Spleen (tissue), 13 donors: ENCODE results near the gene MYH10. TPM values are rescaled to one million over a fixed set of nuclear protein-coding genes. Genes with fewer than 3 reads are reported as not detected.
A peak's percentile ranks its signal among the peaks of the same experiment; 100 is the strongest.

Source experiments
- DNase-seq: peaks from one replicate; pipeline ENCODE4 v3.0.0-alpha.2; 2020
- H3K27ac ChIP-seq, 8 donors: fragments of 200-600 bp; sonication (generic) in 7 of 8; 1 replicate in 4 of 8; 2 replicates in 4 of 8; pipeline versions ENCODE4 v1.5.0 to v1.8.0; 2016 to 2021; ENCODE audit warnings: inconsistent platforms in 4 of 8, mild to moderate bottlenecking in 4 of 8, moderate library complexity in 1 of 8
- H3K27me3 ChIP-seq, 7 donors: fragments of 200-600 bp; sonication (generic) in 6 of 7; replicated peaks in 1 of 7; 1 replicate in 4 of 7; 2 replicates in 3 of 7; pipeline versions ENCODE4 v1.5.0 to v1.8.0; 2016 to 2021; ENCODE audit warnings: inconsistent platforms in 3 of 7, mild to moderate bottlenecking in 1 of 7
- H3K36me3 ChIP-seq, 6 donors: fragments of 200-600 bp; sonication (generic) in 5 of 6; 1 replicate in 4 of 6; 2 replicates in 2 of 6; pipeline versions ENCODE4 v1.5.0 to v1.8.0; 2016 to 2021; ENCODE audit warnings: inconsistent platforms in 2 of 6
- H3K4me1 ChIP-seq, 6 donors: fragments of 200-600 bp; sonication (generic) in 5 of 6; 1 replicate in 3 of 6; 2 replicates in 3 of 6; pipeline versions ENCODE4 v1.5.0 to v1.8.0; 2016 to 2021; ENCODE audit warnings: inconsistent platforms in 3 of 6
- H3K4me3 ChIP-seq, 8 donors: fragments of 200-600 bp; sonication (generic) in 7 of 8; 1 replicate in 4 of 8; 2 replicates in 4 of 8; pipeline versions ENCODE4 v1.5.0 to v1.8.0; 2016 to 2021; ENCODE audit warnings: inconsistent platforms in 4 of 8, mild to moderate bottlenecking in 4 of 8, moderate library complexity in 2 of 8
- H3K9me3 ChIP-seq, 8 donors: fragments of 200-600 bp; sonication (generic) in 7 of 8; 1 replicate in 4 of 8; 2 replicates in 4 of 8; pipeline versions ENCODE4 v1.5.0 to v1.8.0; 2016 to 2021; ENCODE audit warnings: inconsistent platforms in 4 of 8
- CTCF ChIP-seq, 11 experiments: fragments of 200-600 bp in 7 of 11; fragments of 450-650 bp in 4 of 11; sonication (generic) in 4 of 11; IDR thresholded peaks in 8 of 11; conservative IDR thresholded peaks in 3 of 11; 1 replicate in 7 of 11; 2 replicates in 4 of 11; pipeline versions ENCODE4 v1.4.0 to v1.8.0; 2016 to 2021; ENCODE audit warnings: antibody characterized with exemption in 11 of 11, inconsistent platforms in 4 of 11, mild to moderate bottlenecking in 1 of 11
- POLR2A ChIP-seq, 3 donors: fragments of 450-650 bp; IDR thresholded peaks; one replicate each; pipeline ENCODE4 v1.5.1; 2017; ENCODE audit warnings: antibody characterized with exemption in 3 of 3, mild to moderate bottlenecking in 1 of 3
- POLR2AphosphoS5 ChIP-seq, 3 donors: sonication (generic); formaldehyde crosslinking; IDR thresholded peaks; one replicate each; pipeline ENCODE4 v1.5.1; 2017; ENCODE audit warnings: antibody characterized with exemption in 3 of 3
- WGBS, 5 donors: extraction: QIAGEN DNeasy Blood & Tissue Kit in 3 of 5; methylation state at CpG; one replicate each; pipeline versions ENCODE4 v1.1.5 to v1.1.7; 2013 to 2018; 5-methylcytosine and 5-hydroxymethylcytosine counted together
- intact Hi-C: fragments of 100-400 bp; cut with DNase I; formaldehyde crosslinking; loops from one replicate; pipeline ENCODE4 v1.15.0; 2023; ENCODE audit warnings: low total_unique reads
- long read RNA-seq, 2 donors: transcript quantifications; one replicate each; lab custom pipeline, GENCODE V29; 2026
- polyA plus RNA-seq, 3 donors: library from polyadenylated mRNA; stranded (reverse); fragments of 200-250 nt; gene quantifications; one replicate each; pipeline ENCODE4 v1.2.1, GENCODE V29; 2013
- total RNA-seq, 7 donors: library from RNA; depleted of rRNA in 3 of 7; stranded (reverse); fragments of >200 nt in 3 of 7; fragmentation: NEBNext Ultra II Directional in 4 of 7; extraction: Animal tissue kit (Norgen Biotek cat#: 25700) in 4 of 7; gene quantifications; one replicate each; pipeline versions ENCODE4 v1.1.0 to v1.2.1, GENCODE V29; 2016 to 2021
- donor health status: healthy with polysubstance abuse.
- donor health status: DM: no; HTN: no; CAD: no; lungs with moderate emphysema.
- donor health status: DM: no; HTN: no; CAD: no.
- donor health status: Bipolar disorder and iron deficiency.
- donor health status: healthy.
- donor health status: DM: no; HTN: no; CAD: no.
- donor health status: DM: yes; HTN: yes; CAD: no.

Gene MYH10
- total RNA-seq (10 to 100 TPM in 1 of 7 donors, 1 to 10 TPM in 6; 3.0 to 14.4 (median 8.2) TPM), polyA plus RNA-seq (1 to 10 TPM; 1.0 to 2.2 (median 1.8) TPM)
- long read RNA-seq, donor 1, partial matches to known transcripts: 12 of 12 reads
- long read RNA-seq, donor 1, other reads (novel, unspliced or antisense): 0 of 12 reads
- long read RNA-seq, donor 2: 0 reads

- H3K4me3 ChIP-seq: peak within 1 kb of the TSS; percentile 65 to 88 (median 78)
- DNase-seq: peak; percentile 75
- H3K4me1 ChIP-seq: peaks cover 13 to 36% (median 26%) of the 10 kb centered on the region in 6 donors
- H3K9me3 ChIP-seq: no peaks in the 10 kb centered on the region
- peaks cover 3 to 98% (median 46%) of the 10 kb centered on the region in 7 donors for H3K27me3 ChIP-seq
- WGBS, 5 donors: 0 to 1% (median 0%) methylated on average over 23 to 33 of the region's 33 CpGs
- TF ChIP-seq POLR2A (IDR thresholded peaks at IDR 0.05): no peak
- TF ChIP-seq CTCF (IDR thresholded peaks at IDR 0.05 in 8 of 11, conservative IDR thresholded peaks at IDR 0.05 in 3 of 11): no peak
- TF ChIP-seq POLR2AphosphoS5 (IDR thresholded peaks at IDR 0.05): no peak
- peak within 1 kb of the TSS in 4 of 8 donors; percentile 10 to 48 (median 22) for H3K27ac ChIP-seq
- intact Hi-C loops: no loop called here
- H3K36me3 ChIP-seq: no peaks in the 10 kb centered on the region
Observed at GRCh38 chr17:8630227-8630801, at the start of gene MYH10. TSS of gene MYH10 (minus strand) at chr17:8630725. CDS start at chr17:8623246, 7,479 bp downstream.

- H3K27ac ChIP-seq: no peak overlapping the region
- no peak for DNase-seq
- TF ChIP-seq POLR2AphosphoS5 (IDR thresholded peaks at IDR 0.05) (no peak), POLR2A (IDR thresholded peaks at IDR 0.05) (no peak), CTCF (IDR thresholded peaks at IDR 0.05 in 8 of 11, conservative IDR thresholded peaks at IDR 0.05 in 3 of 11) (no peak)
- H3K36me3 ChIP-seq: no peaks in the 10 kb centered on the region
- no peaks in the 10 kb centered on the region for H3K4me1 ChIP-seq
- H3K9me3 ChIP-seq: peaks cover 0 to 13% (median 5%) of the 10 kb centered on the region in 8 donors
- peaks cover 0 to 22% (median 0%) of the 10 kb centered on the region in 7 donors for H3K27me3 ChIP-seq
- H3K4me3 ChIP-seq: no peak overlapping the region
- intact Hi-C loops: no loop called here
- WGBS, 5 donors: 58 to 92% (median 89%) methylated on average over 3 of the region's 3 CpGs
Observed at GRCh38 chr17:8679126-8679525, 48.6 kb upstream of the MYH10 start.

GRCh38 chr17:8675306-8675705, 44.8 kb upstream of the MYH10 start:
- intact Hi-C loops: no loop called here
- no peak for DNase-seq
- H3K9me3 ChIP-seq: peaks cover 0 to 13% (median 5%) of the 10 kb centered on the region in 8 donors
- no peaks in the 10 kb centered on the region for H3K4me1 ChIP-seq
- peaks cover 0 to 23% (median 0%) of the 10 kb centered on the region in 7 donors for H3K27me3 ChIP-seq
- H3K27ac ChIP-seq: peak overlapping the region in 1 of 8 donors; percentile 14
- no peak overlapping the region for H3K4me3 ChIP-seq
- WGBS, 5 donors: 72 to 84% (median 72%) methylated on average over 5 to 8 of the region's 8 CpGs
- no peaks in the 10 kb centered on the region for H3K36me3 ChIP-seq
- TF ChIP-seq POLR2A (IDR thresholded peaks at IDR 0.05): no peak
- no peak for TF ChIP-seq CTCF (IDR thresholded peaks at IDR 0.05 in 8 of 11, conservative IDR thresholded peaks at IDR 0.05 in 3 of 11)
- no peak for TF ChIP-seq POLR2AphosphoS5 (IDR thresholded peaks at IDR 0.05)
